Nephron progenitor cell (in vitro differentiated cells): ENCODE measurements around the gene HARS1.
A peak's percentile ranks its signal among the peaks of the same experiment; 100 is the strongest.
"Not testable (repeated sequence)": the region's sequence is repeated elsewhere in the genome, so short reads cannot be mapped to it uniquely, and the experiment has no call there.

ENCODE experiments used
- DNase-seq: peaks from one replicate; pipeline ENCODE4 v3.0.0; 2021
- H3K27ac Mint-ChIP-seq: 2 replicates; pipeline ENCODE4 v1.8.0; 2021; ENCODE audit warnings: mild to moderate bottlenecking, moderate library complexity, mixed read lengths
- H3K27me3 Mint-ChIP-seq: 2 replicates; pipeline ENCODE4 v1.8.0; 2021; ENCODE audit warnings: mild to moderate bottlenecking, low read depth, mixed read lengths; ENCODE audit not compliant: poor library complexity
- H3K36me3 Mint-ChIP-seq: 2 replicates; pipeline ENCODE4 v1.8.0; 2021; ENCODE audit warnings: low read depth, mixed read lengths
- H3K4me1 Mint-ChIP-seq: 2 replicates; pipeline ENCODE4 v1.8.0; 2021; ENCODE audit warnings: mixed read lengths
- H3K4me3 Mint-ChIP-seq: 2 replicates; pipeline ENCODE4 v1.8.0; 2021; ENCODE audit warnings: mild to moderate bottlenecking, moderate library complexity, mixed read lengths
- H3K9me3 Mint-ChIP-seq: 2 replicates; pipeline ENCODE4 v1.8.0; 2021; ENCODE audit warnings: mild to moderate bottlenecking, moderate library complexity, mixed read lengths
- CTCF ChIP-seq: fragments of 200-600 bp; sonication (generic); IDR thresholded peaks from 2 replicates; pipeline ENCODE4 v1.5.0; 2021; ENCODE audit warnings: antibody characterized with exemption

The HARS1 gene

GRCh38 chr5:140718266-140718592, 27.1 kb upstream of the HARS1 start:
- Mint-ChIP-seq H3K36me3 (no peaks in the 10 kb centered on the region), H3K4me1 (no peaks in the 10 kb centered on the region), H3K4me3 (no peak overlapping the region), H3K9me3 (no peaks in the 10 kb centered on the region), H3K27ac (no peak overlapping the region), H3K27me3 (peaks cover 25% of the 10 kb centered on the region)
- no peak for DNase-seq
- TF ChIP-seq CTCF: no peak

GRCh38 chr5:140716238-140716637, 25.1 kb upstream of the HARS1 start:
- H3K27ac Mint-ChIP-seq, H3K4me1 Mint-ChIP-seq, H3K36me3 Mint-ChIP-seq, H3K4me3 Mint-ChIP-seq, DNase-seq, H3K9me3 Mint-ChIP-seq: not testable (repeated sequence)
- H3K27me3 Mint-ChIP-seq: peaks cover 34% of the 10 kb centered on the region

- Mint-ChIP-seq H3K4me3 (no peak overlapping the region), H3K27ac (no peak overlapping the region), H3K4me1 (peaks cover 17% of the 10 kb centered on the region), H3K27me3 (peaks cover 41% of the 10 kb centered on the region), H3K9me3 (no peaks in the 10 kb centered on the region), H3K36me3 (no peaks in the 10 kb centered on the region)
- no peak for TF ChIP-seq CTCF
- no peak for DNase-seq
Observed at GRCh38 chr5:140713562-140714094, 22.5 kb upstream of the HARS1 start.

GRCh38 chr5:140711794-140712193, 20.6 kb upstream of the HARS1 start:
- no peak overlapping the region for H3K27ac Mint-ChIP-seq
- no peak for DNase-seq
- peaks cover 39% of the 10 kb centered on the region for H3K27me3 Mint-ChIP-seq
- no peaks in the 10 kb centered on the region for H3K9me3 Mint-ChIP-seq
- H3K4me3 Mint-ChIP-seq: peak overlapping the region; percentile 87
- TF ChIP-seq CTCF: no peak
- H3K36me3 Mint-ChIP-seq: peaks cover 9% of the 10 kb centered on the region
- H3K4me1 Mint-ChIP-seq: peaks cover 17% of the 10 kb centered on the region

- no peak overlapping the region for H3K27ac Mint-ChIP-seq
- H3K27me3 Mint-ChIP-seq: peaks cover 37% of the 10 kb centered on the region
- H3K9me3 Mint-ChIP-seq: no peaks in the 10 kb centered on the region
- H3K4me1 Mint-ChIP-seq: peaks cover 17% of the 10 kb centered on the region
- H3K36me3 Mint-ChIP-seq: peaks cover 16% of the 10 kb centered on the region
- no peak for TF ChIP-seq CTCF
- peak; percentile 68 for DNase-seq
- peak overlapping the region; percentile 87 for H3K4me3 Mint-ChIP-seq
Observed at GRCh38 chr5:140710899-140711552, 19.9 kb upstream of the HARS1 start.

- H3K27ac Mint-ChIP-seq, H3K4me3 Mint-ChIP-seq, H3K9me3 Mint-ChIP-seq, DNase-seq: not testable (repeated sequence)
- Mint-ChIP-seq H3K27me3 (peaks cover 33% of the 10 kb centered on the region), H3K36me3 (peaks cover 38% of the 10 kb centered on the region), H3K4me1 (peaks cover 17% of the 10 kb centered on the region)
Observed at GRCh38 chr5:140708787-140709186, 17.6 kb upstream of the HARS1 start.

GRCh38 chr5:140707812-140708211, 16.6 kb upstream of the HARS1 start:
- TF ChIP-seq CTCF: no peak
- peaks cover 44% of the 10 kb centered on the region for H3K36me3 Mint-ChIP-seq
- H3K9me3 Mint-ChIP-seq: no peaks in the 10 kb centered on the region
- DNase-seq: no peak
- H3K4me3 Mint-ChIP-seq: no peak overlapping the region
- peaks cover 25% of the 10 kb centered on the region for H3K27me3 Mint-ChIP-seq
- H3K27ac Mint-ChIP-seq: no peak overlapping the region
- peaks cover 17% of the 10 kb centered on the region for H3K4me1 Mint-ChIP-seq
